Right atrium auricular region (tissue), 2 donors: ENCODE measurements around the gene TBC1D9. TPM values are rescaled to one million over a fixed set of nuclear protein-coding genes. Genes with fewer than 3 reads are reported as not detected.

Experiments used
- DNase-seq: peaks from one replicate; pipeline ENCODE4 v3.0.0-alpha.2; 2019; ENCODE audit warnings: low spot score
- H3K27ac ChIP-seq, 2 donors: fragments of 200-600 bp; sonication (generic); 1 replicate in 1 of 2; 2 replicates in 1 of 2; pipeline ENCODE4 v1.5.1; 2016 to 2019
- H3K27me3 ChIP-seq, 2 donors: fragments of 200-600 bp; sonication (generic); one replicate each; pipeline versions ENCODE4 v1.5.1 to v1.6.0; 2017 to 2019
- H3K36me3 ChIP-seq: fragments of 200-600 bp; sonication (generic); one replicate; pipeline ENCODE4 v1.5.1; 2016
- H3K4me1 ChIP-seq, 2 donors: fragments of 200-600 bp; sonication (generic); one replicate each; pipeline versions ENCODE4 v1.5.1 to v1.6.0; 2017 to 2019
- H3K4me3 ChIP-seq, 2 donors: fragments of 200-600 bp; sonication (generic); 1 replicate in 1 of 2; 2 replicates in 1 of 2; pipeline ENCODE4 v1.5.1; 2017 to 2019; ENCODE audit warnings: mild to moderate bottlenecking in 1 of 2, moderate library complexity in 1 of 2
- H3K9me3 ChIP-seq, 2 donors: fragments of 200-600 bp; sonication (generic); one replicate each; pipeline ENCODE4 v1.5.1; 2019
- CTCF ChIP-seq, 2 donors: fragments of 200-600 bp; sonication (generic); IDR thresholded peaks; one replicate each; pipeline ENCODE4 v1.5.1; 2019; ENCODE audit warnings: antibody characterized with exemption in 2 of 2
- total RNA-seq, 2 donors: library from RNA; depleted of rRNA; stranded (reverse); fragments of >200 nt; gene quantifications; one replicate each; pipeline ENCODE4 v1.1.0, GENCODE V29; 2016

Gene TBC1D9
- total RNA-seq, 2 donors from 2014 or later, result 10.9 to 18.8 TPM

- no peak overlapping the region for H3K27ac ChIP-seq
- DNase-seq, result no peak
- no peaks in the 10 kb centered on the region for H3K27me3 ChIP-seq
- H3K36me3 ChIP-seq, result no peaks in the 10 kb centered on the region
- no peaks in the 10 kb centered on the region for H3K9me3 ChIP-seq
- no peak for TF ChIP-seq CTCF (IDR thresholded peaks at IDR 0.05)
- H3K4me3 ChIP-seq, result no peak overlapping the region
- H3K4me1 ChIP-seq, result peaks cover 0 to 36% of the 10 kb centered on the region in 2 donors
Measured at GRCh38 chr4:140729344-140730049, 26.7 kb downstream of the TBC1D9 start.

- no peaks in the 10 kb centered on the region for H3K27me3 ChIP-seq
- H3K36me3 ChIP-seq, result no peaks in the 10 kb centered on the region
- no peak for DNase-seq
- H3K4me3 ChIP-seq, result no peak overlapping the region
- H3K9me3 ChIP-seq, result no peaks in the 10 kb centered on the region
- no peak for TF ChIP-seq CTCF (IDR thresholded peaks at IDR 0.05)
- peaks cover 0 to 36% of the 10 kb centered on the region in 2 donors for H3K4me1 ChIP-seq
- H3K27ac ChIP-seq, result no peak overlapping the region
Measured at GRCh38 chr4:140726776-140727500, 29.2 kb downstream of the TBC1D9 start.

GRCh38 chr4:140725556-140725955 lies 30.6 kb downstream of the TBC1D9 start:
- peaks cover 0 to 38% of the 10 kb centered on the region in 2 donors for H3K4me1 ChIP-seq
- no peak overlapping the region for H3K4me3 ChIP-seq
- no peak for TF ChIP-seq CTCF (IDR thresholded peaks at IDR 0.05)
- no peaks in the 10 kb centered on the region for H3K36me3 ChIP-seq
- no peak overlapping the region for H3K27ac ChIP-seq
- H3K9me3 ChIP-seq, result no peaks in the 10 kb centered on the region
- H3K27me3 ChIP-seq, result no peaks in the 10 kb centered on the region
- DNase-seq, result no peak

- Histone ChIP-seq H3K36me3 (no peaks in the 10 kb centered on the region), H3K27me3 (no peaks in the 10 kb centered on the region), H3K9me3 (no peaks in the 10 kb centered on the region), H3K4me3 (no peak overlapping the region), H3K27ac (no peak overlapping the region), H3K4me1 (peaks cover 0 to 42% of the 10 kb centered on the region in 2 donors)
- no peak for TF ChIP-seq CTCF (IDR thresholded peaks at IDR 0.05)
- no peak for DNase-seq
Measured at GRCh38 chr4:140724760-140725159, 31.4 kb downstream of the TBC1D9 start.

- Histone ChIP-seq H3K27me3 (no peaks in the 10 kb centered on the region), H3K4me1 (peaks cover 0 to 23% of the 10 kb centered on the region in 2 donors), H3K27ac (no peak overlapping the region)
Measured at GRCh38 chr4:140720387-140721304, 35.5 kb downstream of the TBC1D9 start.

More at GRCh38 chr4:140720387-140721304, 35.5 kb downstream of the TBC1D9 start:
- no peak for TF ChIP-seq CTCF (IDR thresholded peaks at IDR 0.05)
- no peak overlapping the region for H3K4me3 ChIP-seq
- DNase-seq, result no peak
- no peaks in the 10 kb centered on the region for H3K36me3 ChIP-seq
- H3K9me3 ChIP-seq, result no peaks in the 10 kb centered on the region
